ENCODE data around the gene SCPEP1. TPM values are rescaled to one million over a fixed set of nuclear protein-coding genes. Genes with fewer than 3 reads are reported as not detected.
"Not testable (repeated sequence)": the region's sequence is repeated elsewhere in the genome, so short reads cannot be mapped to it uniquely, and the experiment has no call there.

SCPEP1 gene
- total RNA-seq, 2 donors from 2014 or later = 103 to 182 TPM

GRCh38 chr17:56937687-56938086, 40.2 kb upstream of the SCPEP1 start:
- Histone ChIP-seq H3K36me3 (peaks cover 0 to 5% of the 10 kb centered on the region in 2 donors), H3K4me3 (no peak overlapping the region), H3K9me3 (no peaks in the 10 kb centered on the region), H3K4me1 (replicated peaks) (no peaks in the 10 kb centered on the region), H3K27me3 (replicated peaks; ENCODE audit: insufficient read depth) (no peaks in the 10 kb centered on the region), H3K27ac (no peak overlapping the region)
- TF ChIP-seq POLR2A (IDR thresholded peaks at IDR 0.05) (no peak), POLR2AphosphoS5 (IDR thresholded peaks at IDR 0.05) (no peak)
- TF ChIP-seq, protein P1, sequence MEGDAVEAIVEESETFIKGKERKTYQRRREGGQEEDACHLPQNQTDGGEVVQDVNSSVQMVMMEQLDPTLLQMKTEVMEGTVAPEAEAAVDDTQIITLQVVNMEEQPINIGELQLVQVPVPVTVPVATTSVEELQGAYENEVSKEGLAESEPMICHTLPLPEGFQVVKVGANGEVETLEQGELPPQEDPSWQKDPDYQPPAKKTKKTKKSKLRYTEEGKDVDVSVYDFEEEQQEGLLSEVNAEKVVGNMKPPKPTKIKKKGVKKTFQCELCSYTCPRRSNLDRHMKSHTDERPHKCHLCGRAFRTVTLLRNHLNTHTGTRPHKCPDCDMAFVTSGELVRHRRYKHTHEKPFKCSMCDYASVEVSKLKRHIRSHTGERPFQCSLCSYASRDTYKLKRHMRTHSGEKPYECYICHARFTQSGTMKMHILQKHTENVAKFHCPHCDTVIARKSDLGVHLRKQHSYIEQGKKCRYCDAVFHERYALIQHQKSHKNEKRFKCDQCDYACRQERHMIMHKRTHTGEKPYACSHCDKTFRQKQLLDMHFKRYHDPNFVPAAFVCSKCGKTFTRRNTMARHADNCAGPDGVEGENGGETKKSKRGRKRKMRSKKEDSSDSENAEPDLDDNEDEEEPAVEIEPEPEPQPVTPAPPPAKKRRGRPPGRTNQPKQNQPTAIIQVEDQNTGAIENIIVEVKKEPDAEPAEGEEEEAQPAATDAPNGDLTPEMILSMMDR (IDR thresholded peaks at IDR 0.05) = no peak
- intact Hi-C loops (cut with DNase I) = no loop called here
- no peak for DNase-seq (ENCODE audit: low spot score)
- WGBS = 50% methylated on average over 2 of the region's 2 CpGs

- WGBS = 85% methylated on average over 5 of the region's 5 CpGs
- H3K36me3 ChIP-seq; H3K27me3 ChIP-seq (replicated peaks; ENCODE audit: insufficient read depth); intact Hi-C loops (cut with DNase I); H3K9me3 ChIP-seq; H3K4me3 ChIP-seq; DNase-seq (ENCODE audit: low spot score); H3K4me1 ChIP-seq (replicated peaks); H3K27ac ChIP-seq: not testable (repeated sequence)
These were observed 39.7 kb upstream of the SCPEP1 start for GRCh38 chr17:56938206-56938605.

DNA sequence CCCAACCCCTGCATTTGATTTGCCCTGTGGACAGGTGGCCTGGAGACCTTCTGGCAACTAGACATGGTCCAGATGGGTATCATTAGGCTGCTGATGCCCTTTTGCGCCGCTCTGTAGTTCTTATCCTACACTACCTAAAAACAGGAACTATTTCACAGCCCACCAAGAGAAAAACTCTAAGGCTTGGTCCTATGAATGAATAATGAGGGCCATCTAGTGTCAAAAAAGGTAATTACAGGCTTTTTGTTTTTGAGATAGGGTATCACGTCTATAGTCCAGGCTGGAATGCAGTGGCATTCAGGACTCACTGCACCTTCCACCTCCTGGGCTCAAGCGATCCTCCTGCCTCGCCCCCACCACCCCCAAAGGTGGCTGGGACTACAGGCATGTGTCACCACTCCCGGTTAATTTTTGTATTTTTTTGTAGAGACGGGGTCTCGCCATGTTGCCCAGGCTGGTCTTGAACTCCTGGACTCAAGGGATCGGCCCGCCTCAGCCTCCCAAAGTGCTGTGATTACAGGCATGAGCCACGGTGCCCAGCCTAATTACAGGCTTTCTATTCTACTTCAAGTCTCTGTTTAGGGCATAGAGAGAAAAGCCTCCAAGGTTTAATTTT, 38.0 kb upstream of the SCPEP1 start:
- Histone ChIP-seq H3K4me3 (no peak overlapping the region), H3K27ac (no peak overlapping the region), H3K27me3 (replicated peaks; ENCODE audit: insufficient read depth) (no peaks in the 10 kb centered on the region), H3K36me3 (peaks cover 3 to 5% of the 10 kb centered on the region in 2 donors), H3K4me1 (replicated peaks) (no peaks in the 10 kb centered on the region), H3K9me3 (no peaks in the 10 kb centered on the region)
- TF ChIP-seq, protein P1 (IDR thresholded peaks at IDR 0.05) = peak; percentile 38 to 75 (median 68)
- TF ChIP-seq POLR2A (IDR thresholded peaks at IDR 0.05) = no peak
- no peak for DNase-seq (ENCODE audit: low spot score)
- WGBS = 46% methylated on average over 11 of the region's 11 CpGs
- intact Hi-C loops (cut with DNase I) = loop anchor here (2.0 to 10.0 kb wide), 2 partner anchors 121 to 225 kb away; no protein-coding TSS in a partner anchor

- Histone ChIP-seq H3K27ac (no peak overlapping the region), H3K27me3 (replicated peaks; ENCODE audit: insufficient read depth) (no peaks in the 10 kb centered on the region), H3K4me1 (replicated peaks) (no peaks in the 10 kb centered on the region), H3K9me3 (no peaks in the 10 kb centered on the region), H3K4me3 (no peak overlapping the region), H3K36me3 (peaks cover 3 to 5% of the 10 kb centered on the region in 2 donors)
- WGBS = 94% methylated on average over 10 of the region's 10 CpGs
- DNase-seq (ENCODE audit: low spot score) = no peak
- intact Hi-C loops (cut with DNase I) = loop anchor here (10.0 kb wide), 1 partner anchor 229 kb away; no protein-coding TSS in a partner anchor
- TF ChIP-seq POLR2A (IDR thresholded peaks at IDR 0.05) (no peak), POLR2AphosphoS5 (IDR thresholded peaks at IDR 0.05) (no peak)
- TF ChIP-seq, protein P1 (IDR thresholded peaks at IDR 0.05) = no peak
These were observed 34.3 kb upstream of the SCPEP1 start for GRCh38 chr17:56943505-56944125.

- no peak overlapping the region for H3K27ac ChIP-seq
- no peaks in the 10 kb centered on the region for H3K9me3 ChIP-seq
- intact Hi-C loops (cut with DNase I) = loop anchor here (10.0 kb wide), 1 partner anchor 231 kb away; no protein-coding TSS in a partner anchor
- WGBS = 92% methylated on average over 3 of the region's 3 CpGs
- no peaks in the 10 kb centered on the region for H3K27me3 ChIP-seq (replicated peaks; ENCODE audit: insufficient read depth)
- peaks cover 5% of the 10 kb centered on the region in 2 donors for H3K36me3 ChIP-seq
- H3K4me1 ChIP-seq (replicated peaks) = no peaks in the 10 kb centered on the region
- no peak for DNase-seq (ENCODE audit: low spot score)
- TF ChIP-seq, protein P1 (IDR thresholded peaks at IDR 0.05) = no peak
- TF ChIP-seq POLR2AphosphoS5 (IDR thresholded peaks at IDR 0.05) (no peak), POLR2A (IDR thresholded peaks at IDR 0.05) (no peak)
- H3K4me3 ChIP-seq = no peak overlapping the region
These were observed 31.9 kb upstream of the SCPEP1 start for GRCh38 chr17:56945938-56946505.

All from prostate gland (tissue), 2 donors.